ENCODE data around the gene TET1. TPM values are rescaled to one million over a fixed set of nuclear protein-coding genes. Genes with fewer than 3 reads are reported as not detected.
A peak's percentile ranks its signal among the peaks of the same experiment; 100 is the strongest.

The TET1 gene
- total RNA-seq, 1 experiment from 2014 or later, result 53.4 TPM

DNA sequence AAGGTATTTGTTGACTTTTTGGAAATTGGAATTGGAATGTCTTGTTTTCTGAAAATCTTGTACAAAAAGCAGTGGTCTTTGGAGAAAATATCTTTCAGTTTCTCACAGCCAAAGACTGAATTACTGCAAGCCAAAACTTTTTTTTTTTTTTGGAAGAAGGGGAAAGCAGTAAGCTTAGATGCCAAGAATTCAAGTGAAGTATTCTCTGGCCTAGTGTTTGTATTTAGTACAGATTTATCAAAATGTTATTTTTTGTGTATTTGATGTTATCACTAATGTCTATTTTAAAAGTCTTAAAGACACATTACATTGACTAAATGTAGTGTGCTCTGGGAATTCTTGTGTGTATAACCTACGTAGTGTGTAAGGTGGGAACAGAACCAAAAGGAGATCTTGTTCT, 6.2 kb downstream of the TET1 start:
- no peak for TF ChIP-seq CTCF (conservative IDR thresholded peaks at IDR 0.05)
- no peak overlapping the region for H3K18ac ChIP-seq (ENCODE audit: insufficient read length, low read depth, low read length)
- no peaks in the 10 kb centered on the region for H3K9me3 ChIP-seq (ENCODE audit: control insufficient read depth, low read depth, low read length)
- Mint-ChIP-seq H3K36me3 (ENCODE audit: insufficient read depth in 1 of 3, low read depth in 3 of 3) (peaks cover 10 to 18% (median 12%) of the 10 kb centered on the region in 3 experiments), H3K9me3 (no peaks in the 10 kb centered on the region; a peak in 1 of 5 replicates), H3K27me3 (ENCODE audit: low read depth) (no peaks in the 10 kb centered on the region), H3K27ac (peak overlapping the region in 1 of 3 experiments; percentile 59; a peak in 1 of 7 replicates), H3K4me1 (peaks cover 49 to 52% of the 10 kb centered on the region in 2 experiments), H3K4me3 (no peak overlapping the region)
- no peak for DNase-seq
- no peak overlapping the region for H4K5ac ChIP-seq (ENCODE audit: insufficient read length, low read depth, low read length)
- no peak overlapping the region for H2BK120ac ChIP-seq (ENCODE audit: low read depth, low read length, poor library complexity, severe bottlenecking)
- H3K27me3 ChIP-seq (ENCODE audit: insufficient read depth, low read length), result no peaks in the 10 kb centered on the region
- no peaks in the 10 kb centered on the region for H3K79me1 ChIP-seq (ENCODE audit: insufficient read depth, low read depth, low read length, poor library complexity, severe bottlenecking)
- H4K8ac ChIP-seq (replicated peaks; ENCODE audit: insufficient read length, low read depth, low read length), result no peak overlapping the region
- H2AK5ac ChIP-seq (ENCODE audit: insufficient read length, low read length), result no peak overlapping the region
- no peak overlapping the region for H3K23ac ChIP-seq (ENCODE audit: insufficient read length, low read depth, low read length)
- no peak overlapping the region for H2BK20ac ChIP-seq (ENCODE audit: low read depth, low read length, poor library complexity, severe bottlenecking)
- H2BK12ac ChIP-seq (ENCODE audit: insufficient read length, low read depth, low read length), result no peak overlapping the region
- H2BK15ac ChIP-seq (ENCODE audit: low read depth, low read length), result no peak overlapping the region
- H3K79me2 ChIP-seq (ENCODE audit: insufficient read depth, low read length), result peaks cover 49% of the 10 kb centered on the region; the same call in 1 of the 2 replicates
- H3K14ac ChIP-seq (ENCODE audit: insufficient read depth, low read length), result no peak overlapping the region
- H3K4me1 ChIP-seq (ENCODE audit: insufficient read depth, low read length), result no peaks in the 10 kb centered on the region; the same call in 1 of the 2 replicates
- H4K20me1 ChIP-seq (ENCODE audit: control insufficient read depth, insufficient read depth, insufficient read length), result no peaks in the 10 kb centered on the region
- no peak overlapping the region for H3K9ac ChIP-seq (ENCODE audit: extremely low read depth, insufficient read length, low read length)
- H3K27ac ChIP-seq (ENCODE audit: insufficient read length, low read depth, low read length), result no peak overlapping the region
- no peak overlapping the region for H2BK5ac ChIP-seq (ENCODE audit: insufficient read length, low read length)
- WGBS (ENCODE audit: extremely low coverage, insufficient read length, low lambda C conversion rate), result no CpG with 5 or more reads among the region's 1 CpG
- peaks cover 19% of the 10 kb centered on the region for H3K23me2 ChIP-seq (ENCODE audit: insufficient read length, low read depth, low read length, poor library complexity, severe bottlenecking)
- H2AFZ ChIP-seq (ENCODE audit: low read length), result no peak overlapping the region
- no peak overlapping the region for H3K4ac ChIP-seq (ENCODE audit: low read depth, low read length)
- no peak overlapping the region for H3T11ph ChIP-seq (ENCODE audit: low read length)
- H4K91ac ChIP-seq (ENCODE audit: insufficient read length, low read depth, low read length), result no peak overlapping the region
- no peak overlapping the region for H3K4me2 ChIP-seq (ENCODE audit: insufficient read depth, insufficient read length, low read length)
- H3K56ac ChIP-seq (ENCODE audit: insufficient read length, low read depth, low read length), result no peak overlapping the region
